GM21529 (cell line): ENCODE measurements around the gene DLAT.
A peak's percentile ranks its signal among the peaks of the same experiment; 100 is the strongest.
"Not testable (repeated sequence)": the region's sequence is repeated elsewhere in the genome, so short reads cannot be mapped to it uniquely, and the experiment has no call there.

Source experiments
- ATAC-seq: cut with Tn5 transposase; IDR thresholded peaks from one replicate; pipeline ENCODE4 v1.9.1; 2021; ENCODE audit not compliant: unreplicated experiment

The DLAT gene

DNA sequence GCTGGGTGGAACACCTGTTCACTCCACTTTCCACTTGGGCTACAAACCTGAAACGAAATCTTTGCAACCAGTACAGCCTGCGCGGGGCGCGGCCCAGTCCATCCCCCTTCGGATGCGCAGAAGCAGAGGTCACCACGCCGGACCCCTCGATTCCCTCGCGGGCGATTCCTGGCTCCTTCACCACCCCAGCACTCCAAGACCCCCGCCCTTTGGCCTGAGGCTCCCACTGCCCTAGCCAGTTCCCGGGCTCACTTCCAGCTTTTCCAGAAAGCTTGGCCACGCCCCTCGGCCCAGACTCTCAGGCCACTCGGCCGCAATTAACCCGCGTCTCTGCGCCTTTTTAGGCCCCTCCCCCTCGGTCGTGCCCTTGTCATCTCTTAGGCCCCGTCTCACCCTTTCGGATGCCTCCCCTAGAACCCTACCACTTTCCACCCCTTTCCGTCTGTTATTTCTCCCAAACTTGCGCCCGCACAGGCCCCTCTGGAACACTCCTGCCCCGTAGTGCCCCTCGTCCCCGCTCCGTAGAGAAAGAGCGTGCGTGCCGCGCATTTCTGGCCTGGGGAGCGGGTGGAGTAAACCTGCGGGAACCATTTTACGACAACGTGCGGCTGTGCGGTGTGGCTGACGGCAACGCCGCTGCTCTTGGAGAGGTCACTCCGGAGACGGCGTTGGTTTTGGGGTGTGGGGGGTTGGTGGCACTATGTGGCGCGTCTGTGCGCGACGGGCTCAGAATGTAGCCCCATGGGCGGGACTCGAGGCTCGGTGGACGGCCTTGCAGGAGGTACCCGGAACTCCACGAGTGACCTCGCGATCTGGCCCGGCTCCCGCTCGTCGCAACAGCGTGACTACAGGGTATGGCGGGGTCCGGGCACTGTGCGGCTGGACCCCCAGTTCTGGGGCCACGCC is at the start of gene DLAT:
TSS of gene DLAT (plus strand) at position 636 of the 906 bp plus-strand sequence. CDS start at position 701, 65 bp downstream.
- peak; percentile 71 for ATAC-seq

- no peak for ATAC-seq
These were observed 49.0 kb upstream of the DLAT start for GRCh38 chr11:111976119-111976766.

- no peak for ATAC-seq
These were observed 48.5 kb upstream of the DLAT start for GRCh38 chr11:111976767-111977145.

DNA sequence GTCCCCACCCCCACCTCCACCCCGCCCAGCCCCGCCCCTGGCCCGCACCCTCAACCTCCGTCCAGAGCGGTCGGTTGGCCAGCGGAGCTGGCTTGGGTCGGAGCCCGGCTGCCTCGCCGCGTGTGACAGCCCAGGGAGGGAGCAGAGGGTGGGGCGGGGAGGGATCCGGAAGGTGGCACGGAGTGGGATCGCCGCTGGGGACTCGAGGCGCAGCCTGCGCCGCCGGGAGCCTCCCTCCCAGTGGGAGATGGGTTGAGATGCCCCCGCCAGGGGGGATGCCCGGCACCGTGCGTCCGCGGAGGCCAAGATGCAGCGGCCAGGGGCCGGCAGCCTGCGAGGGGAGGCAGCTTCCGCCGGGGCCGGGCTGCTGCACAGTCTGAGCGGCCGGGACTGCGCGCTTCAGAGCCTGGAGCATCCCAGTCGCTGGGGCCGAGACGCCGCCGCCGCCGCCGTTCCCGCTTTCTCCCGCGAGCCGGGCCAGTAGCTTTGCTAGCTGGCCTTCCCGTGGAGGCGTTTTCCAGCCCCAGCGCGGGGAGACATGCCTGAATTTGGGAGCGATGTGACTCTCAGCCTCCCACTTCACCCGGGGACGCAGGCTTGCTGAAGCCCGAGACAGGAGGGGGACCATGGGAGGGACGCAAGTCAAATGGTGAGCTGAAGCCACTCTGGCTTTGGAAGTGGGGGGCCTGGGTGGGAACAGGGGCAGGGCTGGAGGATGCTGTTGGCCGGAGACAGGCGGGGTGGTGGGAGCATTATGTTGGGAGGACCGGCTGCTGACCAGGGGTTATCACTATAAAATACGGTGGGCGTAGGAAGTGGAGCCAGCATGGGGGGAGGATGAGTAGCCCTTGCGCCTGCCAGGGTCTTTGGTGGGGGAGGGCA is 47.8 kb upstream of the DLAT start:
- ATAC-seq, result no peak

GRCh38 chr11:111978028-111978771 is 47.0 kb upstream of the DLAT start:
- no peak for ATAC-seq

DNA sequence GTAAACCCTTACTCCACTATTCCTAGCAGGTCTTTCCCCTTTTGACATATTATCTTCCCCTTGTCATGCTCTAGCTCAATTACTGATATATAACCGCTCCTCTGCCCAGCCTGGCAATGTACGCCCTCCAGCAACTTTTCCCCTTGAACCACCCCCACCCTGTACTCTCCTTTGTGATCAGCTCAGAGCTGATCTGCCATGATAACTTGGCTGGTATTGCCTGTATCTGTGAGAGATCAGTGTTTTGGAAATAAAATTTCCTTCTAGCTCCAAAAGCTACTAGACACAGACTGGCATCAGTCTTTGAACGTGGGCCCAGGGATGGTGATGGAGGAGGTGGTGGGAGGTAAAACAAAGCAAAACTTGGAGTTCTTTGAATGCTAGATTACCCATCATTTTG is 45.1 kb upstream of the DLAT start:
- ATAC-seq, result no peak

GRCh38 chr11:111981270-111981669 is 43.9 kb upstream of the DLAT start:
- no peak for ATAC-seq

- ATAC-seq, result peak; percentile 88
These were observed 43.2 kb upstream of the DLAT start for GRCh38 chr11:111982019-111982464.

- ATAC-seq, result no peak
These were observed 42.5 kb upstream of the DLAT start for GRCh38 chr11:111982541-111983186.

- no peak for ATAC-seq
These were observed 41.8 kb upstream of the DLAT start for GRCh38 chr11:111983187-111983986.

DNA sequence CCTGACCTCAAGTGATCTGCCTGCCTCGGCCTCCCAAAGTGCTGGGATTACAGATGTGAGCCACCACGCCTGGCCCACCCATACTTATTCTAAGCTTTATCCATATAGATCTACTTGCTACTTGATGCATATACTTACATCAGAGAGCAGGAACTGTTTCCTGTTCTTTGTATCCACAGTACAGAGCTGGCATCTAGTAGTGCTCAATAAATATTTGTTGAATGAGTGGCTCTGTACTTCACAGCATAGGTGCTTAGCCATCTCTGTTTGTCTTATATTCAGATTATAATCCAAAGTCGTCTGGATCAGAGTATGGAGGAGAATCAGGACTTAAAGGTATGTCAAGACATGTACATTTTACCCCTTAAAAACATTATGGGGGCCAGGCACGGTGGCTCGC is 38.6 kb upstream of the DLAT start:
- no peak for ATAC-seq

DNA sequence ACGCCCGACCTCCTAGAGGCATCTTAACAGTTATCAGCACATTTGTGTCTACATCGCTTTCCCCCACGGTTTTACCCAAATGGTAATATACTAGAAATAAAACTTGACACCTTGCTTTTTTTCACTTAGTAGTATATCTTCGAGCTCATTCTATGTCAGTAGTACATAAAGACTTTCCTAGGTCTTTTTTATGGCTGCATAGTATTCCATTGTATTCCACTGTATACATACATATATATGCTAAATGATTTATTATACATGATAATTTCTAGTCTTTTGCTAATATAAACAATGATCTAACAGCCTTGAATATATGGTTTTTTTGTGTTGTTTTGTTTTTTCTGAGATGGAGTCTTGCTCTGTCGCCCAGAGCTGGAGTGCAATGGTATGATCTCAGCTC is 34.8 kb upstream of the DLAT start:
- ATAC-seq, result no peak

- no peak for ATAC-seq
These were observed 32.9 kb upstream of the DLAT start for GRCh38 chr11:111992206-111992855.

GRCh38 chr11:111996129-111996528 is 29.1 kb upstream of the DLAT start:
- ATAC-seq, result no peak

DNA sequence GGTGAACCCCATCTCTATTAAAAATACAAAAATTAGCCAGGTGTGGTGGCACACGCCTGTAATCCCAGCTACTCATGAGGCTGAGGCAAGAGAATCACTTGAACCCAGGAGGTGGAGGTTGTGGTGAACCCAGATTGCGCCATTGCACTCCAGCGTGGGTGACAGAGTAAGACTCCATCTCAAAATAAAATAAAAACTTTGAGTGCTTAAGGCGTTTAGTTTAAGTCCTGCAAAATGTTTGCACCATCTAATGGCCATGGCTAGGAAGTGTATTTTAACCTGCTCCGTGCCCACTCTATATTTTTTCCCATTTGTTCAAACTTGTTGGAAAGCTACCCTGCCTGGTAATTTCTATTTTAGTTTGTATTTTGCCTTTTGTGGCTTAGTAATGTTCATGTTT is 28.5 kb upstream of the DLAT start:
- not testable (repeated sequence) for ATAC-seq

GRCh38 chr11:111999111-111999510 is 26.1 kb upstream of the DLAT start:
- ATAC-seq, result no peak

DNA sequence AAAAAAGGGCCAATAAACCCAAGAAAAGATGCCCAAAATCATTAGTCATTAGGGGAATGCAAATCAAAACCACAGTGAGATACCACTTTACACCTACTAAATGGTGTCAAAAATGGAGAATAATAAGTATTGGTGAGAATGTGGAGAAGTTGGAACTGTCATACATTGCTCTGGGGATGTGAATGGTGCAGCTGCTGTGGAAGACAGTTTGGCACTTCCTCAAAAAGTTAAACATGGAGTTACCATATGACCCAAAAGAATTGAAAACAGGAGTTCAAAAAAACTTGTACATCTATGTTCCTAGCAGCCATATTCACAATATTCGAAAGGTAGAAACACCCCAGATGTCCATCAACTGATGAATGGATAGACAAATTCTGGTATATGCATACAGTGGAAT is 24.5 kb upstream of the DLAT start:
- ATAC-seq, result no peak

- no peak for ATAC-seq
These were observed 22.6 kb upstream of the DLAT start for GRCh38 chr11:112002491-112003216.
